Neural cell (in vitro differentiated cells): ENCODE data around the gene CTXN1. TPM values are rescaled to one million over a fixed set of nuclear protein-coding genes. Genes with fewer than 3 reads are reported as not detected.

Experiments
- H2AFZ ChIP-seq: fragments of 200-600, 300-800 bp; sonication (generic), shearing (Covaris generic); 2 replicates; pipeline ENCODE4 v1.6.0; 2014; ENCODE audit warnings: low read depth, mild to moderate bottlenecking, antibody characterized with exemption, low read length, moderate library complexity
- H3F3A ChIP-seq: fragments of 200-600 bp; shearing (Covaris generic); 2 replicates; pipeline ENCODE4 v1.6.1; 2016; ENCODE audit warnings: mild to moderate bottlenecking, moderate library complexity, mixed read lengths, antibody characterized with exemption, low read length; ENCODE audit not compliant: insufficient read depth, poor library complexity, severe bottlenecking
- H3K27ac ChIP-seq: fragments of 200-600, 300-800 bp; sonication (generic), shearing (Covaris generic); 2 replicates; pipeline ENCODE4 v1.5.1; 2014; ENCODE audit warnings: mild to moderate bottlenecking, low read length, moderate library complexity
- H3K27me3 ChIP-seq: fragments of 300-800, 200-600 bp; sonication (generic), shearing (Covaris generic); 2 replicates; pipeline ENCODE4 v1.6.0; 2014; ENCODE audit warnings: mild to moderate bottlenecking, low read depth, low read length, moderate library complexity; ENCODE audit not compliant: insufficient read depth
- H3K36me3 ChIP-seq: fragments of 300-800, 200-600 bp; sonication (generic), shearing (Covaris generic); 2 replicates; pipeline ENCODE4 v1.5.1; 2014; ENCODE audit warnings: mild to moderate bottlenecking, antibody characterized with exemption, low read length, moderate library complexity; ENCODE audit not compliant: insufficient read depth
- H3K4me2 ChIP-seq: fragments of 300-800, 200-600 bp; sonication (generic), shearing (Covaris generic); 2 replicates; pipeline ENCODE4 v1.6.0; 2014; ENCODE audit warnings: mild to moderate bottlenecking, low read length
- H3K4me3 ChIP-seq: fragments of 300-800, 200-600 bp; sonication (generic), shearing (Covaris generic); 2 replicates; pipeline ENCODE4 v1.5.1; 2014; ENCODE audit warnings: mild to moderate bottlenecking, low read length, moderate library complexity
- H3K79me2 ChIP-seq: fragments of 200-600 bp; shearing (Covaris generic); replicated peaks from 2 replicates; pipeline ENCODE4 v1.6.0; 2014; ENCODE audit warnings: mild to moderate bottlenecking, low read length, moderate library complexity; ENCODE audit not compliant: insufficient read depth
- H3K9ac ChIP-seq: fragments of 300-800, 200-600 bp; sonication (generic), shearing (Covaris generic); 2 replicates; pipeline ENCODE4 v1.6.1; 2016; ENCODE audit warnings: mild to moderate bottlenecking, low read length, mixed read lengths
- H3K9me2 ChIP-seq: fragments of 200-600 bp; shearing (Covaris generic); 2 replicates; pipeline ENCODE4 v1.6.1; 2016; ENCODE audit warnings: mild to moderate bottlenecking, low read length, mixed read lengths; ENCODE audit not compliant: insufficient read depth
- H3K9me3 ChIP-seq: fragments of 200-600, 300-800 bp; sonication (generic), shearing (Covaris generic); 2 replicates; pipeline ENCODE4 v1.6.1; 2016; ENCODE audit warnings: mild to moderate bottlenecking, mixed run types, low read length, moderate library complexity, mixed read lengths
- H4K20me1 ChIP-seq: fragments of 200-600 bp; shearing (Covaris generic); 2 replicates; pipeline ENCODE4 v1.6.1; 2016; ENCODE audit warnings: mild to moderate bottlenecking, mixed run types; ENCODE audit not compliant: insufficient read depth
- EP300 ChIP-seq: fragments of 450-650 bp; conservative IDR thresholded peaks from 2 replicates; pipeline ENCODE4 v1.6.1; 2014; ENCODE audit warnings: antibody characterized with exemption, mild to moderate bottlenecking, moderate library complexity; ENCODE audit not compliant: poor library complexity, severe bottlenecking
- EZH2 ChIP-seq: fragments of 200-600, 300-800 bp; shearing (Covaris generic), sonication (generic); IDR thresholded peaks from 2 replicates; pipeline ENCODE4 v1.6.1; 2014; ENCODE audit warnings: antibody characterized with exemption, low read length, borderline replicate concordance, mild to moderate bottlenecking; ENCODE audit not compliant: insufficient read depth, poor library complexity, severe bottlenecking
- MXI1 ChIP-seq: fragments of 450-650 bp; conservative IDR thresholded peaks from 2 replicates; pipeline ENCODE4 v1.6.1; 2014; ENCODE audit warnings: antibody characterized with exemption, mild to moderate bottlenecking; ENCODE audit not compliant: poor library complexity, severe bottlenecking
- POLR2AphosphoS5 ChIP-seq: IDR thresholded peaks from 2 replicates; pipeline ENCODE4 v1.6.1; 2012
- RAD21 ChIP-seq: fragments of 450-650 bp; conservative IDR thresholded peaks from 2 replicates; pipeline ENCODE4 v1.6.1; 2014; ENCODE audit warnings: antibody characterized with exemption, mild to moderate bottlenecking, moderate library complexity
- SMC3 ChIP-seq: fragments of 450-650 bp; conservative IDR thresholded peaks from 2 replicates; pipeline ENCODE4 v1.6.1; 2014; ENCODE audit warnings: antibody characterized with exemption, mild to moderate bottlenecking, moderate library complexity; ENCODE audit not compliant: poor library complexity
- TAF1 ChIP-seq: IDR thresholded peaks from 2 replicates; pipeline ENCODE4 v1.6.1; 2012; ENCODE audit warnings: low read depth
- polyA plus RNA-seq: library from polyadenylated mRNA; depleted of rRNA; stranded (reverse); fragments of >200 nt; gene quantifications from 2 replicates; pipeline ENCODE4 v1.2.3, GENCODE V29; 2014
- TF ChIP-seq, protein P1 (sequence below): fragments of 450-650 bp; IDR thresholded peaks from 2 replicates; pipeline ENCODE4 v1.5.1; 2014; ENCODE audit warnings: antibody characterized with exemption, mild to moderate bottlenecking, moderate library complexity; ENCODE audit not compliant: poor library complexity, severe bottlenecking
- TF ChIP-seq, protein P2 (sequence below): IDR thresholded peaks from 2 replicates; pipeline ENCODE4 v1.6.1; 2012; ENCODE audit warnings: borderline replicate concordance

Gene CTXN1
- polyA plus RNA-seq, 1 donor from 2014 or later = 24.7 TPM

DNA sequence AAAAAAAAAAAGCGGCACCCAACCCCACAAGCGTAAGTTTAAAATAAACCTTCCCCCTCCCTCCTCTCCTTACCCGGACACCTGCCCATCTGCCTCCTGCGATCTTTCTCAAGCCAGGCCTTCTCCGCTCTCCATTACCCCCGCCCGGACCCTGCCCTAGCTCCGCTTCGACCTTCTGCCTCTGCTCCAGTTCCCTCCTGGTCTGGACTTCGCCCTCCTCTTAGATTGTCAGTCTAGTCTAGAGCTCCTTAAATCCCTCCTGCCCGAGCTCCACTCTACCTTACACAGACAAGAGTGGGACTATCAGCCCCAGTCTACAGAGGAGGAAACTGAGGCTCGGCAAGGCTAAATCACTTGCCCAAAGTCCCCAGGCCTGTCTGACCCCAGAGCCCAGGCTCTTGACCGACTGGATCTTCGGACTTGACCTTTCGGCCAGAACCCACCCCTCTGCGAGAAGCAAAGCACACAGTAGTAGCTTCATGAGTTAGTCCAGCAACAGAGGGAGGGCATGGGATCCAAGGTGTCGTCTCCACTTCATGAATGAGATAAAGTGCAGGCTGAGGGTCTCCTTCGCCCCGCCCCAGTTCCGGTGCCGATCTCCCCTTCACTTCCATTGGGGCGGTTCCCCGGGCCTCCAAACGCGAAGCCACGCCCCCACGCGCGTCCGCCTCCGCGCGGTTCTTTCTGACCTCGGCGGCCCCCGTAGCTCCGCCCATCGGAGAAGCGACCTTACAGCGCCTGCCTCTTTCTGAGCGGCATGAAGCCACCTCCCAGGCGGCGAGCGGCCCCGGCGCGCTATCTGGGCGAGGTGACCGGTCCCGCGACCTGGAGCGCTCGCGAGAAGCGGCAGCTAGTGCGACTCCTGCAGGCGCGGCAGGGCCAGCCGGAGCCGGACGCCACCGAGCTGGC is 6.1 kb downstream of the CTXN1 start, which contains the start of gene SNAPC2:
Gene SNAPC2, plus strand, starts transcription at position 729 of the 909 bp plus-strand sequence. Its CDS starts 29 bp downstream, at position 758.
- peak within 1 kb of the TSS; percentile 85 for H3K9ac ChIP-seq
- peaks cover 10% of the 10 kb centered on the region for H4K20me1 ChIP-seq
- H3K27ac ChIP-seq = peak within 1 kb of the TSS; percentile 81
- peak within 1 kb of the TSS; percentile 62 for H3K4me2 ChIP-seq
- H3K9me2 ChIP-seq = no peaks in the 10 kb centered on the region
- H3F3A ChIP-seq = no peaks in the 10 kb centered on the region
- H3K9me3 ChIP-seq = no peaks in the 10 kb centered on the region
- peak within 1 kb of the TSS; percentile 33 for H2AFZ ChIP-seq
- H3K79me2 ChIP-seq = peaks cover 12% of the 10 kb centered on the region
- peak within 1 kb of the TSS; percentile 85 for H3K4me3 ChIP-seq
- peaks cover 40% of the 10 kb centered on the region for H3K27me3 ChIP-seq
- no peaks in the 10 kb centered on the region for H3K36me3 ChIP-seq
- TF ChIP-seq MXI1 (peak; percentile 83), EP300 (no peak), SMC3 (no peak), RAD21 (peak; percentile 23), POLR2AphosphoS5 (peak; percentile 82), TAF1 (no peak)
- TF ChIP-seq, protein P1, sequence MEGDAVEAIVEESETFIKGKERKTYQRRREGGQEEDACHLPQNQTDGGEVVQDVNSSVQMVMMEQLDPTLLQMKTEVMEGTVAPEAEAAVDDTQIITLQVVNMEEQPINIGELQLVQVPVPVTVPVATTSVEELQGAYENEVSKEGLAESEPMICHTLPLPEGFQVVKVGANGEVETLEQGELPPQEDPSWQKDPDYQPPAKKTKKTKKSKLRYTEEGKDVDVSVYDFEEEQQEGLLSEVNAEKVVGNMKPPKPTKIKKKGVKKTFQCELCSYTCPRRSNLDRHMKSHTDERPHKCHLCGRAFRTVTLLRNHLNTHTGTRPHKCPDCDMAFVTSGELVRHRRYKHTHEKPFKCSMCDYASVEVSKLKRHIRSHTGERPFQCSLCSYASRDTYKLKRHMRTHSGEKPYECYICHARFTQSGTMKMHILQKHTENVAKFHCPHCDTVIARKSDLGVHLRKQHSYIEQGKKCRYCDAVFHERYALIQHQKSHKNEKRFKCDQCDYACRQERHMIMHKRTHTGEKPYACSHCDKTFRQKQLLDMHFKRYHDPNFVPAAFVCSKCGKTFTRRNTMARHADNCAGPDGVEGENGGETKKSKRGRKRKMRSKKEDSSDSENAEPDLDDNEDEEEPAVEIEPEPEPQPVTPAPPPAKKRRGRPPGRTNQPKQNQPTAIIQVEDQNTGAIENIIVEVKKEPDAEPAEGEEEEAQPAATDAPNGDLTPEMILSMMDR = peak; percentile 49
- TF ChIP-seq, protein P2, sequence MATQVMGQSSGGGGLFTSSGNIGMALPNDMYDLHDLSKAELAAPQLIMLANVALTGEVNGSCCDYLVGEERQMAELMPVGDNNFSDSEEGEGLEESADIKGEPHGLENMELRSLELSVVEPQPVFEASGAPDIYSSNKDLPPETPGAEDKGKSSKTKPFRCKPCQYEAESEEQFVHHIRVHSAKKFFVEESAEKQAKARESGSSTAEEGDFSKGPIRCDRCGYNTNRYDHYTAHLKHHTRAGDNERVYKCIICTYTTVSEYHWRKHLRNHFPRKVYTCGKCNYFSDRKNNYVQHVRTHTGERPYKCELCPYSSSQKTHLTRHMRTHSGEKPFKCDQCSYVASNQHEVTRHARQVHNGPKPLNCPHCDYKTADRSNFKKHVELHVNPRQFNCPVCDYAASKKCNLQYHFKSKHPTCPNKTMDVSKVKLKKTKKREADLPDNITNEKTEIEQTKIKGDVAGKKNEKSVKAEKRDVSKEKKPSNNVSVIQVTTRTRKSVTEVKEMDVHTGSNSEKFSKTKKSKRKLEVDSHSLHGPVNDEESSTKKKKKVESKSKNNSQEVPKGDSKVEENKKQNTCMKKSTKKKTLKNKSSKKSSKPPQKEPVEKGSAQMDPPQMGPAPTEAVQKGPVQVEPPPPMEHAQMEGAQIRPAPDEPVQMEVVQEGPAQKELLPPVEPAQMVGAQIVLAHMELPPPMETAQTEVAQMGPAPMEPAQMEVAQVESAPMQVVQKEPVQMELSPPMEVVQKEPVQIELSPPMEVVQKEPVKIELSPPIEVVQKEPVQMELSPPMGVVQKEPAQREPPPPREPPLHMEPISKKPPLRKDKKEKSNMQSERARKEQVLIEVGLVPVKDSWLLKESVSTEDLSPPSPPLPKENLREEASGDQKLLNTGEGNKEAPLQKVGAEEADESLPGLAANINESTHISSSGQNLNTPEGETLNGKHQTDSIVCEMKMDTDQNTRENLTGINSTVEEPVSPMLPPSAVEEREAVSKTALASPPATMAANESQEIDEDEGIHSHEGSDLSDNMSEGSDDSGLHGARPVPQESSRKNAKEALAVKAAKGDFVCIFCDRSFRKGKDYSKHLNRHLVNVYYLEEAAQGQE = no peak

DNA sequence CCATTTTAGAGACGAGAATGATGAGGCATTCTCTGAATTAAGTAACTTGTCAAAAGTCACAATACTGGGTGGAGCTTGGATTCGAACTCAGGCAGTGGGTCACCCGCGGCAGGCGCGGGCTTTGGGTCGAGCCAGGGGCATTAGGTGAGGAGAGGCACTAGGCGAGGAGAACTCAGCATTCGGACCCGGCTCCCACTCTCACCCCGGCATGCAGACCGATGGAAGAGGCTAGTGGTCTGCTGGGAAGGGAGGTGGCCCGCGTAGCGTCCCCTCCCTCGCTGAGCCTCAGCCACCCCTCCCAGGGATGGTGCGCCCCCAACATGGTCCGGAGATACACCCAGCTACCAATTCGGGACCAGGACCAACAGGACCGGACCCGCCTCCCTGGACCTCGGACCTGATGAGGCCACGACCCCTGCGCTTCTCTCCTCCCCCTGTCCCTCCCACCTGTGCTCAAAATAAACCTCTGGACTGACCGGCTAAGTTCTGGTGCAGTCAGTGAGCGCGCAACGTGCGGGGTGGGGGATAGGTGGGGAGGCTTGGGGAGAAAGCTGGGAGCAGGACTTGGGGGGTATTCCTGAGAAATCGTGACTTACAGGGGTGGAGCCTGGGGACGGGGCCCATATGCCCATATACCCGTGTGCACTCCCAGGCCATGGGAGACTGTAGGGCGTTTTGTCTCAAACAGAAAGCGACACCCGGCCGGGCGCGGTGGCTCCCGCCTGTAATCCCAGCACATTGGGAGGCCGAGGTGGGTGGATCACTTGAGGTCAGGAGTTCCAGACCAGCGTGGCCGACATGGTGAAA is 7.1 kb downstream of the CTXN1 start:
- Histone ChIP-seq H3K79me2 (peaks cover 2% of the 10 kb centered on the region), H3K36me3 (no peaks in the 10 kb centered on the region), H3K9ac (no peak overlapping the region), H3F3A (no peaks in the 10 kb centered on the region), H3K4me2 (no peak overlapping the region), H2AFZ (no peak overlapping the region), H4K20me1 (peaks cover 6% of the 10 kb centered on the region), H3K9me2 (no peaks in the 10 kb centered on the region), H3K27me3 (peaks cover 49% of the 10 kb centered on the region), H3K4me3 (no peak overlapping the region), H3K9me3 (no peaks in the 10 kb centered on the region), H3K27ac (no peak overlapping the region)
- TF ChIP-seq, protein P1 = no peak
- no peak for TF ChIP-seq RAD21
- no peak for TF ChIP-seq EZH2
- TF ChIP-seq TAF1 = no peak
